ENCODE data around the gene PHOSPHO2. TPM values are rescaled to one million over a fixed set of nuclear protein-coding genes. Genes with fewer than 3 reads are reported as not detected.

The PHOSPHO2 gene
- total RNA-seq, 1 donor from 2014 or later: 5.5 TPM

GRCh38 chr2:169736902-169737301, 42.6 kb downstream of the PHOSPHO2 start:
- ATAC-seq (no peak), DNase-seq (no peak)
- Histone ChIP-seq H3K36me3 (no peaks in the 10 kb centered on the region), H3K4me3 (peak overlapping the region; percentile 9), H3K27me3 (no peaks in the 10 kb centered on the region), H3K27ac (no peak overlapping the region), H3K9me3 (no peaks in the 10 kb centered on the region), H3K4me1 (no peaks in the 10 kb centered on the region)
- no peak for TF ChIP-seq CTCF (IDR thresholded peaks at IDR 0.05)
- intact Hi-C loops (cut with DNase I): no loop called here

- Histone ChIP-seq H3K27me3 (no peaks in the 10 kb centered on the region), H3K4me3 (no peak overlapping the region), H3K4me1 (no peaks in the 10 kb centered on the region), H3K27ac (no peak overlapping the region), H3K9me3 (no peaks in the 10 kb centered on the region), H3K36me3 (no peaks in the 10 kb centered on the region)
- no peak for TF ChIP-seq CTCF (IDR thresholded peaks at IDR 0.05)
- intact Hi-C loops (cut with DNase I): no loop called here
- DNase-seq (no peak), ATAC-seq (no peak)
Observed at GRCh38 chr2:169738566-169739229, 44.4 kb downstream of the PHOSPHO2 start.

- Histone ChIP-seq H3K27ac (no peak overlapping the region), H3K27me3 (no peaks in the 10 kb centered on the region), H3K9me3 (no peaks in the 10 kb centered on the region), H3K4me1 (no peaks in the 10 kb centered on the region), H3K4me3 (no peak overlapping the region), H3K36me3 (no peaks in the 10 kb centered on the region)
- ATAC-seq (no peak), DNase-seq (no peak)
- TF ChIP-seq CTCF (IDR thresholded peaks at IDR 0.05): no peak
- intact Hi-C loops (cut with DNase I): no loop called here
Observed at GRCh38 chr2:169739351-169739750, 45.1 kb downstream of the PHOSPHO2 start.

- DNase-seq (no peak), ATAC-seq (no peak)
- no peak for TF ChIP-seq CTCF (IDR thresholded peaks at IDR 0.05)
- Histone ChIP-seq H3K27ac (no peak overlapping the region), H3K4me3 (no peak overlapping the region), H3K27me3 (no peaks in the 10 kb centered on the region), H3K4me1 (no peaks in the 10 kb centered on the region), H3K9me3 (no peaks in the 10 kb centered on the region), H3K36me3 (no peaks in the 10 kb centered on the region)
- intact Hi-C loops (cut with DNase I): no loop called here
Observed at GRCh38 chr2:169743549-169743948, 49.3 kb downstream of the PHOSPHO2 start.

- H3K4me3 ChIP-seq: no peak overlapping the region
- no peak for ATAC-seq
- H3K4me1 ChIP-seq: no peaks in the 10 kb centered on the region
- H3K27me3 ChIP-seq: no peaks in the 10 kb centered on the region
- DNase-seq: no peak
- intact Hi-C loops (cut with DNase I): no loop called here
- TF ChIP-seq CTCF (IDR thresholded peaks at IDR 0.05): no peak
- H3K9me3 ChIP-seq: no peaks in the 10 kb centered on the region
- H3K27ac ChIP-seq: no peak overlapping the region
- H3K36me3 ChIP-seq: no peaks in the 10 kb centered on the region
Observed at GRCh38 chr2:169746240-169746639, 52.0 kb downstream of the PHOSPHO2 start.

- no peak for ATAC-seq
- no peaks in the 10 kb centered on the region for H3K27me3 ChIP-seq
- no peaks in the 10 kb centered on the region for H3K36me3 ChIP-seq
- H3K4me1 ChIP-seq: no peaks in the 10 kb centered on the region
- no peak overlapping the region for H3K27ac ChIP-seq
- no peak overlapping the region for H3K4me3 ChIP-seq
- DNase-seq: no peak
- intact Hi-C loops (cut with DNase I): no loop called here
- no peaks in the 10 kb centered on the region for H3K9me3 ChIP-seq
- no peak for TF ChIP-seq CTCF (IDR thresholded peaks at IDR 0.05)
Observed at GRCh38 chr2:169748319-169748718, 54.0 kb downstream of the PHOSPHO2 start.

Data from upper lobe of right lung (tissue), 1 donor.